Upper lobe of left lung (tissue), 6 donors: Measurements from ENCODE around the gene YKT6. TPM values are rescaled to one million over a fixed set of nuclear protein-coding genes. Genes with fewer than 3 reads are reported as not detected.

Source experiments
- ATAC-seq, 2 donors: fragments of 200-7000 bp; cut with Tn5 transposase; one replicate each; pipeline ENCODE4 v1.9.1; 2022; ENCODE audit warnings: mild to moderate bottlenecking in 2 of 2, moderate library complexity in 2 of 2; ENCODE audit not compliant: low FRiP score in 2 of 2
- DNase-seq, 2 donors: peaks; one replicate each; pipeline ENCODE4 v3.0.0-alpha.2; 2019 to 2020
- H3K27ac ChIP-seq, 4 donors: fragments of 200-600 bp; sonication (generic); one replicate each; pipeline ENCODE4 v1.5.1; 2016 to 2019
- H3K27me3 ChIP-seq, 4 donors: fragments of 200-600 bp; sonication (generic); one replicate each; pipeline ENCODE4 v1.5.1; 2017 to 2019
- H3K36me3 ChIP-seq, 4 donors: fragments of 200-600 bp; sonication (generic); one replicate each; pipeline ENCODE4 v1.5.1; 2016 to 2019
- H3K4me1 ChIP-seq, 4 donors: fragments of 200-600 bp; sonication (generic); one replicate each; pipeline ENCODE4 v1.5.1; 2018 to 2019
- H3K4me3 ChIP-seq, 4 donors: fragments of 200-600 bp; sonication (generic); one replicate each; pipeline ENCODE4 v1.5.1; 2017 to 2019; ENCODE audit warnings: mild to moderate bottlenecking in 2 of 4, moderate library complexity in 1 of 4
- H3K9me3 ChIP-seq, 4 donors: fragments of 200-600 bp; sonication (generic); one replicate each; pipeline ENCODE4 v1.5.1; 2018 to 2019
- EP300 ChIP-seq, 4 donors: sonication (generic); formaldehyde crosslinking; IDR thresholded peaks; one replicate each; pipeline ENCODE4 v1.5.1; 2017; ENCODE audit warnings: antibody characterized with exemption in 4 of 4, control low read depth in 2 of 4
- POLR2A ChIP-seq, 4 donors: fragments of 450-650 bp; IDR thresholded peaks; one replicate each; pipeline ENCODE4 v1.5.1; 2016 to 2017; ENCODE audit warnings: antibody characterized with exemption in 4 of 4, mild to moderate bottlenecking in 2 of 4
- POLR2AphosphoS5 ChIP-seq, 2 donors: sonication (generic); formaldehyde crosslinking; IDR thresholded peaks; one replicate each; pipeline ENCODE4 v1.5.1; 2017; ENCODE audit warnings: antibody characterized with exemption in 2 of 2
- WGBS, 2 donors: methylation state at CpG; one replicate each; pipeline ENCODE4 v1.1.5; 2017 to 2018; 5-methylcytosine and 5-hydroxymethylcytosine counted together
- total RNA-seq, 6 donors: library from RNA; depleted of rRNA in 4 of 6; stranded (reverse); fragments of >200 nt in 4 of 6; gene quantifications; one replicate each; pipeline versions ENCODE4 v1.1.0 to v1.2.1, GENCODE V29; 2016 to 2021
- TF ChIP-seq, protein P1 (sequence below), 6 experiments: fragments of 450-650 bp in 4 of 6; fragments of 200-600 bp in 2 of 6; sonication (generic) in 2 of 6; IDR thresholded peaks; one replicate each; pipeline ENCODE4 v1.5.1; 2016 to 2019; ENCODE audit warnings: antibody characterized with exemption in 6 of 6
- donor health status: DM: no; HTN: no; CAD: no; lungs with moderate emphysema.
- donor health status: DM: no; HTN: yes; CAD: no; lungs with severe emphysema.

YKT6 gene
- total RNA-seq, 6 donors from 2014 or later: 29.3 to 70.2 (median 53.1) TPM

DNA sequence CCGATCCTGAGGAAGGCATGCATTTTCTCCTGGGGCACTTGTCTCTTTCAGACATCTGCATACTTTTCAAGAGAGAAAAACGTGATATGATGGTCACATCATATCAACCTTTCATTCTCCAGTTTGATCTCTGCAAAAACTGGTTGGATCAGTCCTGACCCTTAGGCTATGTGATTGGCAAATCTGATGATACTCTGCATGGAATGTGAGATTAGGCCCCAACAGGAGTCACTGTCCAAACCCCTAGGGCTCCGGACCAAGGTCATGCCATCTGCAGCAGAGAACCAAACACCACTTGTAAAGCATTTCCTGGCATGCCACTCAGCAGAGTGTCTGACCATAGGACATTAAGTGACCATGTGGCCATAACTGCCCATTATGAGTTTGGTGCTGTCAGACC, 20.1 kb upstream of the YKT6 start:
- H3K9me3 ChIP-seq: no peaks in the 10 kb centered on the region
- ATAC-seq (no peak), DNase-seq (no peak)
- WGBS, 2 donors: 59 to 72% methylated on average over 3 of the region's 3 CpGs
- H3K27ac ChIP-seq: no peak overlapping the region
- H3K27me3 ChIP-seq: no peaks in the 10 kb centered on the region
- TF ChIP-seq POLR2AphosphoS5 (IDR thresholded peaks at IDR 0.05) (no peak), POLR2A (IDR thresholded peaks at IDR 0.05) (no peak), EP300 (IDR thresholded peaks at IDR 0.05) (no peak)
- TF ChIP-seq, protein P1, sequence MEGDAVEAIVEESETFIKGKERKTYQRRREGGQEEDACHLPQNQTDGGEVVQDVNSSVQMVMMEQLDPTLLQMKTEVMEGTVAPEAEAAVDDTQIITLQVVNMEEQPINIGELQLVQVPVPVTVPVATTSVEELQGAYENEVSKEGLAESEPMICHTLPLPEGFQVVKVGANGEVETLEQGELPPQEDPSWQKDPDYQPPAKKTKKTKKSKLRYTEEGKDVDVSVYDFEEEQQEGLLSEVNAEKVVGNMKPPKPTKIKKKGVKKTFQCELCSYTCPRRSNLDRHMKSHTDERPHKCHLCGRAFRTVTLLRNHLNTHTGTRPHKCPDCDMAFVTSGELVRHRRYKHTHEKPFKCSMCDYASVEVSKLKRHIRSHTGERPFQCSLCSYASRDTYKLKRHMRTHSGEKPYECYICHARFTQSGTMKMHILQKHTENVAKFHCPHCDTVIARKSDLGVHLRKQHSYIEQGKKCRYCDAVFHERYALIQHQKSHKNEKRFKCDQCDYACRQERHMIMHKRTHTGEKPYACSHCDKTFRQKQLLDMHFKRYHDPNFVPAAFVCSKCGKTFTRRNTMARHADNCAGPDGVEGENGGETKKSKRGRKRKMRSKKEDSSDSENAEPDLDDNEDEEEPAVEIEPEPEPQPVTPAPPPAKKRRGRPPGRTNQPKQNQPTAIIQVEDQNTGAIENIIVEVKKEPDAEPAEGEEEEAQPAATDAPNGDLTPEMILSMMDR (IDR thresholded peaks at IDR 0.05): no peak
- no peaks in the 10 kb centered on the region for H3K4me1 ChIP-seq
- H3K4me3 ChIP-seq: no peak overlapping the region
- H3K36me3 ChIP-seq: no peaks in the 10 kb centered on the region

DNA sequence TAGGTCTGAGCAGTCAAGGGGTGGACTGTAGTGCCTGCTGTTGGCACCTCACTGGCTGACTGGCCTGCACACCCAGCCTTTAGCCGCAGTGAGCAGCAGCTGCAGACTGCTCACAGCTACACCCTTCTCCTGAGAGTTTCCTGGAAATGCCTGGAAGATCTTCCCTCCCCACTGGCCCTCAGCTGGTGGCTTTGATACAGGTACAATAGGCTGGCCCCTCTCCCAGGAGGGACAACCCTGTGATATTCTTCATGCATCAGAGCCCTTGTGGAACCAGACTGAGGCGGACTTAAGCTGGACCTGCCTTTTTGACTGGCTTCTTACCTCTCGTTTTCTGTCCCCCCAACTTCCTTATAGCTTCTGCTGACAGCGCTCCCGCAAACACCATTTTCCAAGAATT, 18.0 kb upstream of the YKT6 start:
- Histone ChIP-seq H3K4me1 (no peaks in the 10 kb centered on the region), H3K27ac (no peak overlapping the region), H3K27me3 (no peaks in the 10 kb centered on the region), H3K36me3 (no peaks in the 10 kb centered on the region), H3K4me3 (no peak overlapping the region), H3K9me3 (no peaks in the 10 kb centered on the region)
- ATAC-seq (no peak), DNase-seq (no peak)
- TF ChIP-seq POLR2AphosphoS5 (IDR thresholded peaks at IDR 0.05) (no peak), EP300 (IDR thresholded peaks at IDR 0.05) (no peak), POLR2A (IDR thresholded peaks at IDR 0.05) (no peak)
- TF ChIP-seq, protein P1 (IDR thresholded peaks at IDR 0.05): no peak
- 81 to 82% methylated on average over 5 of the region's 5 CpGs for WGBS, 2 donors

DNA sequence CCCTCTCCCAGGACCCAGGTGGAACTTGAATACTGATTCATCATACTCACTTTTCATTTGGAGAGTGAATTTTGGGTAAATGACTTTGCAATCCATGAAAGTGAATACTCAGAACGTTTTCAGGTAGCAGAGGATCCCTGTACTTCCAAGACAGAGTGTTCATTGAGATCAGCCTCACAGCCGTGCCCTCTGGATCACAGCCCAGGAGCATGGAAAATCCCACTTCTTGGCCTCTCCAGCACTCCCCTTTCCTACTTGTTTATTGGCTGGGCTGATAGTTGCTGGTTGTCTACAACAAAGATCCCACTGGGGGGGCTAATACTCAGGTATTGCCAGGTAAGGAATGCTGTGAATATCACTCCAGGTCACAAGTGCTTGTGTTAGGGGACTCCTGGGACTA, 17.4 kb upstream of the YKT6 start:
- Histone ChIP-seq H3K4me3 (no peak overlapping the region), H3K27ac (no peak overlapping the region), H3K36me3 (no peaks in the 10 kb centered on the region), H3K4me1 (no peaks in the 10 kb centered on the region), H3K27me3 (no peaks in the 10 kb centered on the region), H3K9me3 (no peaks in the 10 kb centered on the region)
- no peak for ATAC-seq
- no peak for DNase-seq
- TF ChIP-seq, protein P1 (IDR thresholded peaks at IDR 0.05): no peak
- WGBS, 2 donors: 45 to 65% methylated on average over 2 of the region's 2 CpGs

DNA sequence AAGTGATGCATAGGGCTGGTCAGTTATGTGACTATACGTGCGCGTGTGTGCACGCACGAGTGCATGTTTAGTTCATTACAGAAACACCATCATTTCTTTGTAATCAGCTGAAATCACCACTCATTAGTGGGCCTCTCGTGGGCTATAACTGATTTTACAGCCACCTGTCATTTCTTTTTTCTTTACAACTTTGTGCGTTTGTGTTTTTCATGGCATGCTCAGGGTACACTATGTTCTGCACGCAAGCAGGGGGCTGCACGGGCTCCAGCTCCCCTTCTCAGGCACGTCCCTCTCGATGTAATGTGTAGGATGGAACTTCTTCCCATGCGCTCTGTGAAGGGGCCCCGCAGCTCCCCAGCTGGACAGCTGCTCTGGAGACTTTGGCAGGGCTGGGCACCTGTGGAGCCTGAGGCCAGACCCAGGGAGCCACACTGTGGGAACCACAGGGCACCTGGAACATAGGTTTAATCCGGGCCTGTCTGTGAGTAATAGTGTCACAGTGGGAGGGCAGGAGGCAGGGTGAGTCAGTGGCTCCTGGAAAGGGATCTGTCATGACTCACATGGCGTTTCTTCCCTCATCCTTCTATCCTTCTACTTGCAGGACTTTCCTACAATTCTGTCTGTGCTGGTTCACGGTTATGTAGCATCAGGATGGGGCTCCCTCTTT, 16.4 kb upstream of the YKT6 start:
- Histone ChIP-seq H3K36me3 (no peaks in the 10 kb centered on the region), H3K27ac (no peak overlapping the region), H3K9me3 (no peaks in the 10 kb centered on the region), H3K4me1 (no peaks in the 10 kb centered on the region), H3K27me3 (no peaks in the 10 kb centered on the region), H3K4me3 (no peak overlapping the region)
- ATAC-seq (peak in 1 of 2 donors; percentile 44), DNase-seq (peak in 1 of 2 donors; percentile 33)
- 72 to 75% methylated on average over 14 to 16 of the region's 16 CpGs for WGBS, 2 donors
- TF ChIP-seq, protein P1 (IDR thresholded peaks at IDR 0.05): no peak
- TF ChIP-seq POLR2AphosphoS5 (IDR thresholded peaks at IDR 0.05): no peak
- no peak for TF ChIP-seq POLR2A (IDR thresholded peaks at IDR 0.05)
- no peak for TF ChIP-seq EP300 (IDR thresholded peaks at IDR 0.05)

DNA sequence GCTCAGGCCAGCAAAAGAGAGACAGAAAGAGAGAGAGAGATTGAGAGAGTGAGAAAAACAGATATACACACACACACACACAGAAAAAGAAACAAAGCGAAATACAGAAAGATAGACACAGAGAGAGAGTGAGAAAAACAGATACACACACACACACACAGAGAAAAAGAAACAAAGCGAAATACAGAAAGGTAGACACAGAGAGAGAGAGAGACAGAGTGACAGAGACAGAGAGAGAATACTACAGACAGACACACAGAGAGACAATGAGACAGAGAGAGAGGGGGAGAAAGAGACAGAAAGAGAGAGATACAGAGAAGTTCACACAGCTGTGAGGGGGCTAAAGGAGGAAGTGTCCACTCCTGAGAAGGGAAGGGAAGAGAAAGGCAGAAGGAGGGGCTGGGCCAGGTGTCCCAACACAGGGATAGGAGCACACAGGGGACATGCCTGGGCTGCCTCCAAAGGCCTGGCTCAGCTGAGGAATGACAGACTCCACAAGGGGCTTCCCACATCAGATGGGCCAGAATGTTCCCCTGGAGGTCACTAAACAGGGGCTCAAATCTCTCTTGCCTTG, 15.8 kb upstream of the YKT6 start:
- Histone ChIP-seq H3K36me3 (no peaks in the 10 kb centered on the region), H3K4me1 (no peaks in the 10 kb centered on the region), H3K27me3 (no peaks in the 10 kb centered on the region), H3K4me3 (no peak overlapping the region), H3K9me3 (no peaks in the 10 kb centered on the region), H3K27ac (no peak overlapping the region)
- ATAC-seq: no peak
- no peak for DNase-seq
- 83 to 87% methylated on average over 2 of the region's 2 CpGs for WGBS, 2 donors
- no peak for TF ChIP-seq POLR2AphosphoS5 (IDR thresholded peaks at IDR 0.05)
- TF ChIP-seq, protein P1 (IDR thresholded peaks at IDR 0.05): no peak
- TF ChIP-seq POLR2A (IDR thresholded peaks at IDR 0.05): no peak
- TF ChIP-seq EP300 (IDR thresholded peaks at IDR 0.05): no peak
